ENCODE measurements around the gene ERO1B. TPM values are rescaled to one million over a fixed set of nuclear protein-coding genes. Genes with fewer than 3 reads are reported as not detected.

ERO1B gene
- polyA plus RNA-seq, 1 of the 3 experiments (the other 2 are of a cell fraction): 0.79 TPM

GRCh38 chr1:236172041-236172579 is 109.6 kb downstream of the ERO1B start:
- no peak overlapping the region for H2AFZ ChIP-seq (ENCODE audit: low read depth)
- DNase-seq: no peak
- no peak overlapping the region for H3K4me3 ChIP-seq (ENCODE audit: low read depth in 2 of 2, low read length in 1 of 2)
- H3K79me2 ChIP-seq (ENCODE audit: insufficient read depth): no peaks in the 10 kb centered on the region
- POLR2A ChIA-PET: no interaction called here
- H3K4me1 ChIP-seq (ENCODE audit: control insufficient read depth in 1 of 2, insufficient read depth in 2 of 2, low read depth in 1 of 2, low read length in 1 of 2): no peaks in the 10 kb centered on the region
- H3K36me3 ChIP-seq (replicated peaks in 1 of 2; ENCODE audit: control insufficient read depth in 1 of 2, insufficient read depth in 2 of 2, low read length in 1 of 2): no peaks in the 10 kb centered on the region
- H3K27ac ChIP-seq (ENCODE audit: low read depth in 2 of 2, low read length in 1 of 2): no peak overlapping the region
- H3K4me2 ChIP-seq: no peak overlapping the region
- no peaks in the 10 kb centered on the region for H3K9me3 ChIP-seq
- CTCF ChIA-PET: no interaction called here
- H3K9me2 ChIP-seq: no peaks in the 10 kb centered on the region
- no peak overlapping the region for H3K9ac ChIP-seq
- H3K27me3 ChIP-seq (ENCODE audit: insufficient read depth): no peaks in the 10 kb centered on the region
- no peaks in the 10 kb centered on the region for H4K20me1 ChIP-seq (ENCODE audit: insufficient read depth)
- H3F3A ChIP-seq (replicated peaks; ENCODE audit: insufficient read depth): no peaks in the 10 kb centered on the region
- TF ChIP-seq RXRA (IDR thresholded peaks at IDR 0.05; ENCODE audit: borderline replicate concordance, low read depth) (no peak), PBX3 (IDR thresholded peaks at IDR 0.05) (0 out of 2 replicates have a peak, but pooled peaks have one; percentile 4), TCF12 (IDR thresholded peaks at IDR 0.05) (no peak)

- Histone ChIP-seq H3K9ac (no peak overlapping the region), H3K4me2 (no peak overlapping the region), H2AFZ (ENCODE audit: low read depth) (no peak overlapping the region), H3K9me2 (no peaks in the 10 kb centered on the region), H4K20me1 (ENCODE audit: insufficient read depth) (no peaks in the 10 kb centered on the region), H3K27me3 (ENCODE audit: insufficient read depth) (no peaks in the 10 kb centered on the region), H3K27ac (ENCODE audit: low read depth in 2 of 2, low read length in 1 of 2) (no peak overlapping the region), H3K4me1 (ENCODE audit: control insufficient read depth in 1 of 2, insufficient read depth in 2 of 2, low read depth in 1 of 2, low read length in 1 of 2) (no peaks in the 10 kb centered on the region), H3K36me3 (replicated peaks in 1 of 2; ENCODE audit: control insufficient read depth in 1 of 2, insufficient read depth in 2 of 2, low read length in 1 of 2) (no peaks in the 10 kb centered on the region), H3F3A (replicated peaks; ENCODE audit: insufficient read depth) (no peaks in the 10 kb centered on the region), H3K4me3 (ENCODE audit: low read depth in 2 of 2, low read length in 1 of 2) (no peak overlapping the region), H3K79me2 (ENCODE audit: insufficient read depth) (no peaks in the 10 kb centered on the region), H3K9me3 (no peaks in the 10 kb centered on the region)
- TF ChIP-seq NFIC (IDR thresholded peaks at IDR 0.05; ENCODE audit: borderline replicate concordance): no peak
- no peak for TF ChIP-seq REST (IDR thresholded peaks at IDR 0.05; ENCODE audit: low read depth, low read length)
- TF ChIP-seq EZH2phosphoT487 (IDR thresholded peaks at IDR 0.05; ENCODE audit: borderline replicate concordance, low read depth): no peak
- TF ChIP-seq USF1 (IDR thresholded peaks at IDR 0.05; ENCODE audit: borderline replicate concordance, low read depth): no peak
- no peak for TF ChIP-seq JUND (IDR thresholded peaks at IDR 0.05)
- no peak for TF ChIP-seq FOSL2 (IDR thresholded peaks at IDR 0.05; ENCODE audit: borderline replicate concordance, low read depth)
- no peak for TF ChIP-seq TCF12 (IDR thresholded peaks at IDR 0.05)
- no peak for TF ChIP-seq YY1 (IDR thresholded peaks at IDR 0.05; ENCODE audit: low read depth)
- TF ChIP-seq CHD2 (IDR thresholded peaks at IDR 0.05; ENCODE audit: low read length, partially characterized antibody): no peak
- no peak for TF ChIP-seq CTCF (IDR thresholded peaks at IDR 0.05)
- TF ChIP-seq RAD21 (IDR thresholded peaks at IDR 0.05; ENCODE audit: low read length): no peak
- TF ChIP-seq ELF1 (IDR thresholded peaks at IDR 0.05): no peak
- POLR2A ChIA-PET: no interaction called here
- no peak for DNase-seq
- 83% methylated on average over 9 of the region's 10 CpGs for WGBS (ENCODE audit: low lambda C conversion rate)
- CTCF ChIA-PET: no interaction called here
These were observed 112.9 kb downstream of the ERO1B start for GRCh38 chr1:236168716-236169429.

Data from SK-N-SH (cell line).